NCI-H187 (cell line): ENCODE results near the gene MEPCE.

Source experiments
- DNase-seq, 2 experiments: peaks; one replicate each; lab custom pipeline; 2025; lab: John Stamatoyannopoulos, UW

MEPCE gene

DNA sequence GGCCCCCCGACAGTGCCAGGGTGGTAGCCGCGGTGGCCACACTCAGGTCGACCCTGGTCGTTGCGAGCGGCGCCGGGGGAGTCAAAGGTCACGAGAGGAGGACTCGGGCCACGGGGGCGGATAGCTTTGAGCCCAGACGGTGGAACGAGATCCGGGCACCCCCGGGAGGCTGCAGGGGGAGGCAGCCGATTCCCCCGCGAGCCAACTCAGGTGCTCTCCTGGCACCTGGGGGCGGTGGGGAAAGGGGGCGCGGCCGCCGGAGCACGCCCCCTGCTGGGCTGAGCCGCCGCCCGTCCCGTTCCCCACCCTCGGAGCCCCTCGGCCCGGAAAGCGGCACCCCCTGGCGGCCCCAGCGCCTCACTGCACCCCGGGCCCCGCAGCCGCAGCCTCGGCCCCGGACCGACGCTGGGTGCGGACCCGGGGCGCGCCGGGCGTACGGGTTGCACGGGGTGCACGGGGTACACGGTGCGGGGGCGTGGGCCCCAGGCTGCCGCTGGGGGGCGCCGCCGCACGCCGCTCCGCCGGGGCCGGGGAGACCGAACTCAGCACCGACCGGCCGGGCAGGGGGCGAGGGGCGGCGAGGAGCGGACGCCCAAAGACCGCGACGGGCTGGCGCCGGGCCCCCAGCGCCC is 53.6 kb downstream of the MEPCE start:
- DNase-seq: peak; percentile 14 to 22
